WTC11 (cell line): ENCODE measurements around the gene ADD2.

ENCODE experiments used
- CTCF ChIP-seq: fragments of 200-600 bp; IDR thresholded peaks from 2 replicates; pipeline ENCODE4 v1.8.0; 2022; ENCODE audit warnings: antibody characterized with exemption
- E2F5 ChIP-seq: sonication (generic); formaldehyde crosslinking; IDR thresholded peaks from 2 replicates; pipeline ENCODE4 v1.8.1; 2022; ENCODE audit warnings: mild to moderate bottlenecking, moderate library complexity, missing genetic modification reagents
- GABPB1 ChIP-seq: sonication (generic); formaldehyde crosslinking; IDR thresholded peaks from 2 replicates; pipeline ENCODE4 v1.8.1; 2023; ENCODE audit warnings: mild to moderate bottlenecking, missing genetic modification reagents
- GRHL2 ChIP-seq: fragments of 250-450 bp; sonication (Bioruptor Pico); IDR thresholded peaks from 2 replicates; pipeline ENCODE4 v1.8.0; 2022; ENCODE audit warnings: mild to moderate bottlenecking, moderate library complexity; ENCODE audit not compliant: insufficient replicate concordance, severe bottlenecking
- IRF1 ChIP-seq: sonication (generic); formaldehyde crosslinking; IDR thresholded peaks from 2 replicates; pipeline ENCODE4 v1.8.0; 2023; ENCODE audit warnings: missing genetic modification reagents
- MAX ChIP-seq: sonication (generic); formaldehyde crosslinking; IDR thresholded peaks from 2 replicates; pipeline ENCODE4 v1.8.0; 2022; ENCODE audit warnings: mild to moderate bottlenecking, missing genetic modification reagents
- NR2C2 ChIP-seq: sonication (generic); formaldehyde crosslinking; IDR thresholded peaks from 2 replicates; pipeline ENCODE4 v1.8.0; 2022; ENCODE audit warnings: mild to moderate bottlenecking, missing genetic modification reagents
- STAT6 ChIP-seq: sonication (generic); formaldehyde crosslinking; conservative IDR thresholded peaks from 2 replicates; pipeline ENCODE4 v1.8.1; 2023; ENCODE audit warnings: mild to moderate bottlenecking, low read depth, missing genetic modification reagents, moderate library complexity
- ZBTB21 ChIP-seq: sonication (generic); formaldehyde crosslinking; IDR thresholded peaks from 2 replicates; pipeline ENCODE4 v1.8.1; 2023; ENCODE audit warnings: mild to moderate bottlenecking, missing genetic modification reagents, borderline replicate concordance
- ZNF671 ChIP-seq: fragments of 250-450 bp; sonication (Bioruptor Pico); IDR thresholded peaks from 2 replicates; pipeline ENCODE4 v1.8.0; 2021; ENCODE audit warnings: mild to moderate bottlenecking

GRCh38 chr2:70777450-70777849 lies 9.4 kb upstream of the ADD2 start:
- TF ChIP-seq MAX (CRISPR knock-in tag), result no peak
- no peak for TF ChIP-seq CTCF
- TF ChIP-seq STAT6 (CRISPR knock-in tag), result no peak
- TF ChIP-seq ZNF671 (CRISPR knock-in tag), result no peak
- TF ChIP-seq NR2C2 (CRISPR knock-in tag), result no peak
- TF ChIP-seq GRHL2 (CRISPR knock-in tag), result no peak
- TF ChIP-seq E2F5 (CRISPR knock-in tag), result no peak
- no peak for TF ChIP-seq IRF1 (CRISPR knock-in tag)
- no peak for TF ChIP-seq ZBTB21 (CRISPR knock-in tag)
- TF ChIP-seq GABPB1 (CRISPR knock-in tag), result no peak
